Measurements from ENCODE around the gene SGPL1. TPM values are rescaled to one million over a fixed set of nuclear protein-coding genes. Genes with fewer than 3 reads are reported as not detected.

The SGPL1 gene
- total and polyA plus RNA-seq, 2 of the 8 experiments (the other 6 are each of a cell fraction or from before 2014, with no cell fraction given), result 20.5 to 51.6 TPM

DNA sequence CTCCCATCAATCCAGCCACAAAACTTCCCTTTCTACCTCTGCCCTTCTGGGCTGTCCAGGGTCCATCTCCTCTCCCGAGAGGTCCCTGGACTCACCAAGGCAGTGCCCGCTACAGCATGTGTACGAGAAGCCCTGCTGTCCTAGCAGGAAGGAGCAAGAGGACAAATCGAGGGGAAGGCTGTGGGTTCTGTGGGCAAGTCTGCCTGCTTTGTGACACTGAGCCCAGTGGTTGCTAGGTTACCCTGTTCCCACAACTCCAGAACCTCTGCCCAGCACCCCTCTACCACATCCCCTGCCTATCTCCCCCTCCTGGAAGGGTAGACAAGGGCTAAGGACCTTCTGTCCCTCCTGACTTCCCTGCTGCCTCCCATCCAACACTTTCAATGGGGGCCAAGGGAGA lies 30.6 kb upstream of the SGPL1 start, which contains the start of gene TBATA (continued):
- TF ChIP-seq, protein P1, sequence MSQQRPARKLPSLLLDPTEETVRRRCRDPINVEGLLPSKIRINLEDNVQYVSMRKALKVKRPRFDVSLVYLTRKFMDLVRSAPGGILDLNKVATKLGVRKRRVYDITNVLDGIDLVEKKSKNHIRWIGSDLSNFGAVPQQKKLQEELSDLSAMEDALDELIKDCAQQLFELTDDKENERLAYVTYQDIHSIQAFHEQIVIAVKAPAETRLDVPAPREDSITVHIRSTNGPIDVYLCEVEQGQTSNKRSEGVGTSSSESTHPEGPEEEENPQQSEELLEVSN (IDR thresholded peaks at IDR 0.05), result no peak
- TF ChIP-seq, protein P2, sequence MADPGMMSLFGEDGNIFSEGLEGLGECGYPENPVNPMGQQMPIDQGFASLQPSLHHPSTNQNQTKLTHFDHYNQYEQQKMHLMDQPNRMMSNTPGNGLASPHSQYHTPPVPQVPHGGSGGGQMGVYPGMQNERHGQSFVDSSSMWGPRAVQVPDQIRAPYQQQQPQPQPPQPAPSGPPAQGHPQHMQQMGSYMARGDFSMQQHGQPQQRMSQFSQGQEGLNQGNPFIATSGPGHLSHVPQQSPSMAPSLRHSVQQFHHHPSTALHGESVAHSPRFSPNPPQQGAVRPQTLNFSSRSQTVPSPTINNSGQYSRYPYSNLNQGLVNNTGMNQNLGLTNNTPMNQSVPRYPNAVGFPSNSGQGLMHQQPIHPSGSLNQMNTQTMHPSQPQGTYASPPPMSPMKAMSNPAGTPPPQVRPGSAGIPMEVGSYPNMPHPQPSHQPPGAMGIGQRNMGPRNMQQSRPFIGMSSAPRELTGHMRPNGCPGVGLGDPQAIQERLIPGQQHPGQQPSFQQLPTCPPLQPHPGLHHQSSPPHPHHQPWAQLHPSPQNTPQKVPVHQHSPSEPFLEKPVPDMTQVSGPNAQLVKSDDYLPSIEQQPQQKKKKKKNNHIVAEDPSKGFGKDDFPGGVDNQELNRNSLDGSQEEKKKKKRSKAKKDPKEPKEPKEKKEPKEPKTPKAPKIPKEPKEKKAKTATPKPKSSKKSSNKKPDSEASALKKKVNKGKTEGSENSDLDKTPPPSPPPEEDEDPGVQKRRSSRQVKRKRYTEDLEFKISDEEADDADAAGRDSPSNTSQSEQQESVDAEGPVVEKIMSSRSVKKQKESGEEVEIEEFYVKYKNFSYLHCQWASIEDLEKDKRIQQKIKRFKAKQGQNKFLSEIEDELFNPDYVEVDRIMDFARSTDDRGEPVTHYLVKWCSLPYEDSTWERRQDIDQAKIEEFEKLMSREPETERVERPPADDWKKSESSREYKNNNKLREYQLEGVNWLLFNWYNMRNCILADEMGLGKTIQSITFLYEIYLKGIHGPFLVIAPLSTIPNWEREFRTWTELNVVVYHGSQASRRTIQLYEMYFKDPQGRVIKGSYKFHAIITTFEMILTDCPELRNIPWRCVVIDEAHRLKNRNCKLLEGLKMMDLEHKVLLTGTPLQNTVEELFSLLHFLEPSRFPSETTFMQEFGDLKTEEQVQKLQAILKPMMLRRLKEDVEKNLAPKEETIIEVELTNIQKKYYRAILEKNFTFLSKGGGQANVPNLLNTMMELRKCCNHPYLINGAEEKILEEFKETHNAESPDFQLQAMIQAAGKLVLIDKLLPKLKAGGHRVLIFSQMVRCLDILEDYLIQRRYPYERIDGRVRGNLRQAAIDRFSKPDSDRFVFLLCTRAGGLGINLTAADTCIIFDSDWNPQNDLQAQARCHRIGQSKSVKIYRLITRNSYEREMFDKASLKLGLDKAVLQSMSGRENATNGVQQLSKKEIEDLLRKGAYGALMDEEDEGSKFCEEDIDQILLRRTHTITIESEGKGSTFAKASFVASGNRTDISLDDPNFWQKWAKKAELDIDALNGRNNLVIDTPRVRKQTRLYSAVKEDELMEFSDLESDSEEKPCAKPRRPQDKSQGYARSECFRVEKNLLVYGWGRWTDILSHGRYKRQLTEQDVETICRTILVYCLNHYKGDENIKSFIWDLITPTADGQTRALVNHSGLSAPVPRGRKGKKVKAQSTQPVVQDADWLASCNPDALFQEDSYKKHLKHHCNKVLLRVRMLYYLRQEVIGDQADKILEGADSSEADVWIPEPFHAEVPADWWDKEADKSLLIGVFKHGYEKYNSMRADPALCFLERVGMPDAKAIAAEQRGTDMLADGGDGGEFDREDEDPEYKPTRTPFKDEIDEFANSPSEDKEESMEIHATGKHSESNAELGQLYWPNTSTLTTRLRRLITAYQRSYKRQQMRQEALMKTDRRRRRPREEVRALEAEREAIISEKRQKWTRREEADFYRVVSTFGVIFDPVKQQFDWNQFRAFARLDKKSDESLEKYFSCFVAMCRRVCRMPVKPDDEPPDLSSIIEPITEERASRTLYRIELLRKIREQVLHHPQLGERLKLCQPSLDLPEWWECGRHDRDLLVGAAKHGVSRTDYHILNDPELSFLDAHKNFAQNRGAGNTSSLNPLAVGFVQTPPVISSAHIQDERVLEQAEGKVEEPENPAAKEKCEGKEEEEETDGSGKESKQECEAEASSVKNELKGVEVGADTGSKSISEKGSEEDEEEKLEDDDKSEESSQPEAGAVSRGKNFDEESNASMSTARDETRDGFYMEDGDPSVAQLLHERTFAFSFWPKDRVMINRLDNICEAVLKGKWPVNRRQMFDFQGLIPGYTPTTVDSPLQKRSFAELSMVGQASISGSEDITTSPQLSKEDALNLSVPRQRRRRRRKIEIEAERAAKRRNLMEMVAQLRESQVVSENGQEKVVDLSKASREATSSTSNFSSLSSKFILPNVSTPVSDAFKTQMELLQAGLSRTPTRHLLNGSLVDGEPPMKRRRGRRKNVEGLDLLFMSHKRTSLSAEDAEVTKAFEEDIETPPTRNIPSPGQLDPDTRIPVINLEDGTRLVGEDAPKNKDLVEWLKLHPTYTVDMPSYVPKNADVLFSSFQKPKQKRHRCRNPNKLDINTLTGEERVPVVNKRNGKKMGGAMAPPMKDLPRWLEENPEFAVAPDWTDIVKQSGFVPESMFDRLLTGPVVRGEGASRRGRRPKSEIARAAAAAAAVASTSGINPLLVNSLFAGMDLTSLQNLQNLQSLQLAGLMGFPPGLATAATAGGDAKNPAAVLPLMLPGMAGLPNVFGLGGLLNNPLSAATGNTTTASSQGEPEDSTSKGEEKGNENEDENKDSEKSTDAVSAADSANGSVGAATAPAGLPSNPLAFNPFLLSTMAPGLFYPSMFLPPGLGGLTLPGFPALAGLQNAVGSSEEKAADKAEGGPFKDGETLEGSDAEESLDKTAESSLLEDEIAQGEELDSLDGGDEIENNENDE (IDR thresholded peaks at IDR 0.05; ENCODE audit: insufficient replicate concordance, low read length), result no peak
- TF ChIP-seq KDM1A (IDR thresholded peaks at IDR 0.05; ENCODE audit: borderline replicate concordance, low read length) (no peak), JUN (IDR thresholded peaks at IDR 0.05; ENCODE audit: low read depth, low read length) (no peak), SIRT6 (IDR thresholded peaks at IDR 0.05; ENCODE audit: low read length) (no peak)
